AG04450 (cell line): ENCODE results near the gene LGI4. TPM values are rescaled to one million over a fixed set of nuclear protein-coding genes. Genes with fewer than 3 reads are reported as not detected.

Experiments
- CTCF ChIA-PET: fragments of 300-600, 350-600 bp; formaldehyde crosslinking; extraction: SDS; loops from one replicate; lab custom pipeline; 2022; ENCODE audit warnings: antibody characterized with exemption, inconsistent platforms; lab: Charles Lee
- POLR2A ChIA-PET: fragments of 350-600 bp; formaldehyde crosslinking; extraction: SDS; loops from one replicate; lab custom pipeline; 2021; ENCODE audit warnings: antibody characterized with exemption, inconsistent platforms; lab: Yijun Ruan, JAX
- DNase-seq: peaks from one replicate; pipeline ENCODE4 v3.0.0-alpha.2; 2011; ENCODE audit warnings: low read depth, low spot score
- H3K27ac ChIP-seq: one replicate; pipeline ENCODE4 v1.5.1; 2012; ENCODE audit warnings: low read depth, low read length, control low read depth
- H3K27me3 ChIP-seq: one replicate; pipeline ENCODE4 v1.6.0; 2012; ENCODE audit warnings: low read length; ENCODE audit not compliant: control insufficient read depth, insufficient read depth
- H3K4me3 ChIP-seq: 2 replicates; pipeline ENCODE4 v1.5.1; 2011; ENCODE audit warnings: mild to moderate bottlenecking, low read depth, low read length, control low read depth
- H3K9me3 ChIP-seq: 2 replicates; pipeline ENCODE4 v1.5.1; 2012; ENCODE audit warnings: low read length; ENCODE audit not compliant: control insufficient read depth, insufficient read depth
- polyA plus RNA-seq: library from polyadenylated mRNA; depleted of rRNA; stranded (reverse); fragments of >200 nt; gene quantifications from 2 replicates; pipeline ENCODE4 v1.2.3, GENCODE V29; 2011
- TF ChIP-seq, protein P1 (sequence below): IDR thresholded peaks from 2 replicates; pipeline ENCODE4 v1.5.1; 2011; ENCODE audit warnings: low read depth, low read length, control low read depth, inconsistent platforms

LGI4 gene
- polyA plus RNA-seq, 1 experiment: 0.07 TPM

- TF ChIP-seq, protein P1, sequence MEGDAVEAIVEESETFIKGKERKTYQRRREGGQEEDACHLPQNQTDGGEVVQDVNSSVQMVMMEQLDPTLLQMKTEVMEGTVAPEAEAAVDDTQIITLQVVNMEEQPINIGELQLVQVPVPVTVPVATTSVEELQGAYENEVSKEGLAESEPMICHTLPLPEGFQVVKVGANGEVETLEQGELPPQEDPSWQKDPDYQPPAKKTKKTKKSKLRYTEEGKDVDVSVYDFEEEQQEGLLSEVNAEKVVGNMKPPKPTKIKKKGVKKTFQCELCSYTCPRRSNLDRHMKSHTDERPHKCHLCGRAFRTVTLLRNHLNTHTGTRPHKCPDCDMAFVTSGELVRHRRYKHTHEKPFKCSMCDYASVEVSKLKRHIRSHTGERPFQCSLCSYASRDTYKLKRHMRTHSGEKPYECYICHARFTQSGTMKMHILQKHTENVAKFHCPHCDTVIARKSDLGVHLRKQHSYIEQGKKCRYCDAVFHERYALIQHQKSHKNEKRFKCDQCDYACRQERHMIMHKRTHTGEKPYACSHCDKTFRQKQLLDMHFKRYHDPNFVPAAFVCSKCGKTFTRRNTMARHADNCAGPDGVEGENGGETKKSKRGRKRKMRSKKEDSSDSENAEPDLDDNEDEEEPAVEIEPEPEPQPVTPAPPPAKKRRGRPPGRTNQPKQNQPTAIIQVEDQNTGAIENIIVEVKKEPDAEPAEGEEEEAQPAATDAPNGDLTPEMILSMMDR: peak; percentile 98
- H3K4me3 ChIP-seq: no peak overlapping the region
- no peak overlapping the region for H3K27ac ChIP-seq
- DNase-seq: no peak
- H3K9me3 ChIP-seq: no peaks in the 10 kb centered on the region
- ChIA-PET CTCF (interaction anchor here (0.6 to 4.8 kb wide), 17 partner anchors 8 to 106 kb away, joined by 3 to 42 read pairs (median 4); partner anchors contain the start of genes FXYD5, FXYD7 and LGI4), POLR2A (no interaction called here)
- peaks cover 7% of the 10 kb centered on the region for H3K27me3 ChIP-seq
These were observed 20.3 kb downstream of the LGI4 start for GRCh38 chr19:35114353-35115176.

DNA sequence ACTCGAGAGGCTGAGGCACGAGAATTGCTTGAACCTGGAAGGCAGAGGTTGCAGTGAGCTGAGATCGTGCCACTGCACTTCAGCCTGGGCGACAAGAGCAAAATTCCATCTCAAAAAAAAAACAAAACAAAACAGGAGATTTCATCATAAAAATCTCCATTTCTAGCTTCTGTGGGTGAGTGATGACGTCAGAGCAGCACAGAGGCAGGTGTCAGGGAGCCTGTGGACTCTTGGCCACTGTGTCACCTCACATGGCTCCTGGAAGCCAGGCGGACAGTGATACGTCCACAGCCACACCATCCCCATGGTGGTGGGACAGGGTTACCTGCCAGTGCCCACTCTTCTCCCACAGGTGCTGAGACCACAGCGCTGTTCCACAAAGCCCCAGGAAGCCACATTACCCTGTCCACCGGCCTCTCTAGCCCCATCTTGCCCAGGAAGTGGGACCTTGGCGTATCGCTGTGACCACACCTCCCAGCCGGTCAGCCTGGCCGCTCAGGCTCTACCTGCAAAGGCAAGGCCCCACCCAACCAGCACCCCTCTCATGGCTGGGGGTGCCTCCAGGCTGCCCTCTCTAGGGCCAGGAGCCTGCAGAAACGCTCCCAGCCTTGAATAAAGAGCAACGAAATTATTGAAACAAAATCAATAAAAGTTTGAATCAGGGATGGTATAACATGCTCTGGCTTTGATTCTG lies 21.7 kb downstream of the LGI4 start:
- ChIA-PET CTCF (interaction anchor here (0.6 to 1.1 kb wide), 2 partner anchors 28 to 29 kb away, joined by 3 to 9 read pairs; no protein-coding TSS in a partner anchor), POLR2A (no interaction called here)
- no peaks in the 10 kb centered on the region for H3K9me3 ChIP-seq
- no peak overlapping the region for H3K27ac ChIP-seq
- no peak for DNase-seq
- H3K4me3 ChIP-seq: no peak overlapping the region
- TF ChIP-seq, protein P1: no peak
- H3K27me3 ChIP-seq: peaks cover 9% of the 10 kb centered on the region

- TF ChIP-seq, protein P1: no peak
- H3K27ac ChIP-seq: no peak overlapping the region
- H3K27me3 ChIP-seq: peaks cover 3% of the 10 kb centered on the region
- CTCF ChIA-PET: interaction anchor here (0.7 to 1.5 kb wide), 4 partner anchors 21 to 44 kb away, joined by 3 to 7 read pairs (median 4); partner anchors contain the start of gene LGI4
- H3K9me3 ChIP-seq: peaks cover 5% of the 10 kb centered on the region
- H3K4me3 ChIP-seq: no peak overlapping the region
- no peak for DNase-seq
- POLR2A ChIA-PET: no interaction called here
These were observed 23.9 kb downstream of the LGI4 start for GRCh38 chr19:35110974-35111373.

- peaks cover 12% of the 10 kb centered on the region for H3K9me3 ChIP-seq
- peaks cover 3% of the 10 kb centered on the region for H3K27me3 ChIP-seq
- ChIA-PET POLR2A (no interaction called here), CTCF (interaction anchor here (1.5 kb wide), 1 partner anchor 40 kb away, joined by 3 read pairs; no protein-coding TSS in a partner anchor)
- no peak overlapping the region for H3K4me3 ChIP-seq
- DNase-seq: no peak
- H3K27ac ChIP-seq: no peak overlapping the region
- TF ChIP-seq, protein P1: no peak
These were observed 25.3 kb downstream of the LGI4 start for GRCh38 chr19:35109395-35110112.
